Ishikawa (cell line): ENCODE data around the gene ACKR1.

Experiments used
- CEBPB ChIP-seq: IDR thresholded peaks from 2 replicates; pipeline ENCODE4 v1.6.1; 2012
- CREB1 ChIP-seq: IDR thresholded peaks from 2 replicates; pipeline ENCODE4 v1.6.1; 2012; ENCODE audit warnings: low read depth
- EGR1 ChIP-seq: IDR thresholded peaks from 2 replicates; pipeline ENCODE4 v1.6.1; 2012
- EP300 ChIP-seq: IDR thresholded peaks from 2 replicates; pipeline ENCODE4 v1.6.1; 2012; ENCODE audit warnings: borderline replicate concordance
- FOXM1 ChIP-seq: IDR thresholded peaks from 2 replicates; pipeline ENCODE4 v1.6.1; 2012; ENCODE audit warnings: low read depth, borderline replicate concordance
- MAX ChIP-seq: IDR thresholded peaks from 2 replicates; pipeline ENCODE4 v1.6.1; 2012
- NFIC ChIP-seq: IDR thresholded peaks from 2 replicates; pipeline ENCODE4 v1.6.1; 2012
- RAD21 ChIP-seq: IDR thresholded peaks from 2 replicates; pipeline ENCODE4 v1.6.1; 2012; ENCODE audit warnings: low read depth
- TAF1 ChIP-seq: IDR thresholded peaks from 2 replicates; pipeline ENCODE4 v1.6.1; 2012; ENCODE audit warnings: low read depth, mild to moderate bottlenecking
- TCF12 ChIP-seq: IDR thresholded peaks from 2 replicates; pipeline ENCODE4 v1.6.1; 2012; ENCODE audit warnings: low read depth
- TEAD4 ChIP-seq: IDR thresholded peaks from 2 replicates; pipeline ENCODE4 v1.6.1; 2012
- USF1 ChIP-seq: IDR thresholded peaks from 2 replicates; pipeline ENCODE4 v1.6.1; 2012
- YY1 ChIP-seq: IDR thresholded peaks from 2 replicates; pipeline ENCODE4 v1.6.1; 2012; ENCODE audit warnings: low read depth
- ZBTB7A ChIP-seq: IDR thresholded peaks from 2 replicates; pipeline ENCODE4 v1.6.1; 2012; ENCODE audit warnings: low read depth
- TF ChIP-seq, protein P1 (sequence below): IDR thresholded peaks from 2 replicates; pipeline ENCODE4 v1.6.1; 2012; ENCODE audit warnings: low read depth, mild to moderate bottlenecking

ACKR1 gene

GRCh38 chr1:159201642-159202041, 3.0 kb upstream of the ACKR1 start:
- TF ChIP-seq EGR1 (no peak), CEBPB (no peak), CREB1 (no peak), EP300 (no peak), TEAD4 (no peak), FOXM1 (no peak), TCF12 (no peak), RAD21 (no peak), USF1 (no peak), MAX (no peak), ZBTB7A (no peak), TAF1 (no peak), NFIC (no peak), YY1 (no peak)
- TF ChIP-seq, protein P1, sequence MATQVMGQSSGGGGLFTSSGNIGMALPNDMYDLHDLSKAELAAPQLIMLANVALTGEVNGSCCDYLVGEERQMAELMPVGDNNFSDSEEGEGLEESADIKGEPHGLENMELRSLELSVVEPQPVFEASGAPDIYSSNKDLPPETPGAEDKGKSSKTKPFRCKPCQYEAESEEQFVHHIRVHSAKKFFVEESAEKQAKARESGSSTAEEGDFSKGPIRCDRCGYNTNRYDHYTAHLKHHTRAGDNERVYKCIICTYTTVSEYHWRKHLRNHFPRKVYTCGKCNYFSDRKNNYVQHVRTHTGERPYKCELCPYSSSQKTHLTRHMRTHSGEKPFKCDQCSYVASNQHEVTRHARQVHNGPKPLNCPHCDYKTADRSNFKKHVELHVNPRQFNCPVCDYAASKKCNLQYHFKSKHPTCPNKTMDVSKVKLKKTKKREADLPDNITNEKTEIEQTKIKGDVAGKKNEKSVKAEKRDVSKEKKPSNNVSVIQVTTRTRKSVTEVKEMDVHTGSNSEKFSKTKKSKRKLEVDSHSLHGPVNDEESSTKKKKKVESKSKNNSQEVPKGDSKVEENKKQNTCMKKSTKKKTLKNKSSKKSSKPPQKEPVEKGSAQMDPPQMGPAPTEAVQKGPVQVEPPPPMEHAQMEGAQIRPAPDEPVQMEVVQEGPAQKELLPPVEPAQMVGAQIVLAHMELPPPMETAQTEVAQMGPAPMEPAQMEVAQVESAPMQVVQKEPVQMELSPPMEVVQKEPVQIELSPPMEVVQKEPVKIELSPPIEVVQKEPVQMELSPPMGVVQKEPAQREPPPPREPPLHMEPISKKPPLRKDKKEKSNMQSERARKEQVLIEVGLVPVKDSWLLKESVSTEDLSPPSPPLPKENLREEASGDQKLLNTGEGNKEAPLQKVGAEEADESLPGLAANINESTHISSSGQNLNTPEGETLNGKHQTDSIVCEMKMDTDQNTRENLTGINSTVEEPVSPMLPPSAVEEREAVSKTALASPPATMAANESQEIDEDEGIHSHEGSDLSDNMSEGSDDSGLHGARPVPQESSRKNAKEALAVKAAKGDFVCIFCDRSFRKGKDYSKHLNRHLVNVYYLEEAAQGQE: no peak

DNA sequence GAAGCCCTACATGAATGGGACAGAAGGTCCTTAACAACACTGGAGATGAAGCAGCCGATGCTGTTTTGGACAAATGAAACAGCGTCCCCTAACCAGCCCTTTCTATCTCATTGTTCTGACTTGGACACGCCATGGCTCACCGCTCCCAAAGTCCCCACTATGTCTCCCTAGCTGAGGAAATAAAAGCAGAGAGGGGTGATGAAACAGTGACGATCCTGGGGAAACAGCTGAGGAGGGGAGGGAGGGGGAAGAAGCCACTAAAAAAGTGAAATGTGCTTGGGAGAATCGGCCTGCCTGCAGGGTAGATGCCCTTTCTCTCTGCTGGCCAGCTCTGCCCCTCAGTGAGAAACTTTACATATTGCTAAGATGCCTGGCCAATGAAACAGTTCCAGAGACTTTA, 1.1 kb upstream of the ACKR1 start:
- TF ChIP-seq TAF1 (no peak), USF1 (no peak), TEAD4 (no peak), MAX (no peak), NFIC (no peak), EGR1 (no peak), TCF12 (no peak), CREB1 (no peak), ZBTB7A (no peak)

DNA sequence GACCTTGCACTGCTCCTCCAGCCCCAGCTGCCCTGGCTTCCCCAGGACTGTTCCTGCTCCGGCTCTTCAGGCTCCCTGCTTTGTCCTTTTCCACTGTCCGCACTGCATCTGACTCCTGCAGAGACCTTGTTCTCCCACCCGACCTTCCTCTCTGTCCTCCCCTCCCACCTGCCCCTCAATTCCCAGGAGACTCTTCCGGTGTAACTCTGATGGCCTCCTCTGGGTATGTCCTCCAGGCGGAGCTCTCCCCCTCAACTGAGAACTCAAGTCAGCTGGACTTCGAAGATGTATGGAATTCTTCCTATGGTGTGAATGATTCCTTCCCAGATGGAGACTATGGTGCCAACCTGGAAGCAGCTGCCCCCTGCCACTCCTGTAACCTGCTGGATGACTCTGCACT, 550 bp downstream of the ACKR1 start:
- TF ChIP-seq CEBPB (no peak), TCF12 (no peak), EGR1 (no peak), USF1 (no peak), EP300 (no peak), RAD21 (no peak), ZBTB7A (no peak), TAF1 (no peak), CREB1 (no peak), NFIC (no peak), TEAD4 (no peak), FOXM1 (no peak), MAX (no peak), YY1 (no peak)
- TF ChIP-seq, protein P1: no peak

GRCh38 chr1:159206110-159206509, 1.4 kb downstream of the ACKR1 start:
- no peak for TF ChIP-seq FOXM1
- TF ChIP-seq TEAD4: no peak
- no peak for TF ChIP-seq MAX
- TF ChIP-seq YY1: no peak
- TF ChIP-seq EP300: no peak
- TF ChIP-seq, protein P1: no peak
- no peak for TF ChIP-seq TCF12
- no peak for TF ChIP-seq NFIC
- no peak for TF ChIP-seq RAD21
- TF ChIP-seq CREB1: no peak
- no peak for TF ChIP-seq CEBPB
